Urothelium cell line (cell line): ENCODE results near the gene SIRPG.
"Not testable (repeated sequence)": the region's sequence is repeated elsewhere in the genome, so short reads cannot be mapped to it uniquely, and the experiment has no call there.

ENCODE experiments used
- DNase-seq: peaks from one replicate; pipeline ENCODE4 v3.0.0; 2011; ENCODE audit warnings: low spot score, mixed read lengths
- FAIRE-seq: peaks from 2 replicates; lab custom pipeline; 2011; peaks lifted over from hg19 to GRCh38; lab: Jason Lieb, UNC

Gene SIRPG

DNA sequence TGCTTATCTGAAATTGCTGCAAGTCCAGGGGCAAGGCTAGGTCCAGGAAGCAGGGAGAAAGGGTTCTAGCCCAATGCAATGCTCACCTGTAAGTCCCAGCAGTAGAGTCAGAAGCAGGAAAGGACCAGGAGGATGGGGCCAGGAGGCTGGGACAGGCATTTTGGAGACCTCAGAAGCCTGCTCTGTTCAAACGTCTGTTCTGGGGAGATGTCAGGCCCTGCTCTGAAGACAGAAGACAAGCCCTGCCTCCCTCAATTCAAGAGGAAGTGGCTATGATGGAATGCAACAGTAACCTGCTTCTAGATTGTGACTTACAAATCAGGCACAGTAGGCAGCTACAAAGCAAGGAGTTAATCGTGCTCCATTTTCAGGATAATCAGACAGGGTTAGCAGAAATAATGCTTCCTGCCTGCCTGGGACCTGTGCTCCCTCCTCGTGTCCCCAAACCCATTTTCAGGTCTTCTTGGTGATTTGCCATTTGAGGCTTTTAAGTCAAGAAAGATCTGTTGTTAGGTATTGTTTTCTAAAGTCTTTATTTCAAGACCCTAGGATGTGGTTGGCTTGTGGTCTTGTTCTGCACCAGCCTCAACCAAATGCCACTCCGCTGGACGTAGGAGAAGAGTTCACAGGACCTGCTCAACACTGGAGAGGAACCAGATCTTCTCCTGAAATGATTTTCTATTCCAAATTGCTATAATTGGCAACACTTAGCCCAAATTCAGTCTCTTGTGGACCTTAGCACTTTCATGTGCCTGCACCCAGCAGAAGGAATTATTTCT lies at the start of gene SIRPG:
Gene SIRPG (minus strand): TSS at position 224 of the 779 bp plus-strand sequence. CDS start 65 bp downstream, at position 159.
- FAIRE-seq (no peak), DNase-seq (no peak)

DNA sequence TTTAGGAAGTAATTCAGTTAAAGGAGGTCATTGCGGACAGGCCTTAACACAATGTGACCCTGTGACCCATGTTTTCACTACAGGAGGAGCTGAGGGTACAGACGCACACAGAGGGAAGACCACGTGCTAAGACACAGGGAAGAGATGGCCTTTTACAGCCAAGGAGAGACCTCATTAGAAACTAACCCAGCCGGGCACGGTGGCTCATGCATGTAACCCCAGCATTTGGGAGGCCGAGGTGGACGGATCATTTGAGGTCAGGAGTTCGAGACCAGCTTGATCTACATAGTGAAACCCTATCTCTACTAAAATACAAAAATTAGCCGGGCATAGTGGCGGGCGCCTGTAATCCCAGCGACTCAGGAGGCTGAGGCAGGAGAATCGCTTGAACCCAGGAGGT lies 49.3 kb upstream of the SIRPG start:
- DNase-seq, FAIRE-seq: not testable (repeated sequence)

DNA sequence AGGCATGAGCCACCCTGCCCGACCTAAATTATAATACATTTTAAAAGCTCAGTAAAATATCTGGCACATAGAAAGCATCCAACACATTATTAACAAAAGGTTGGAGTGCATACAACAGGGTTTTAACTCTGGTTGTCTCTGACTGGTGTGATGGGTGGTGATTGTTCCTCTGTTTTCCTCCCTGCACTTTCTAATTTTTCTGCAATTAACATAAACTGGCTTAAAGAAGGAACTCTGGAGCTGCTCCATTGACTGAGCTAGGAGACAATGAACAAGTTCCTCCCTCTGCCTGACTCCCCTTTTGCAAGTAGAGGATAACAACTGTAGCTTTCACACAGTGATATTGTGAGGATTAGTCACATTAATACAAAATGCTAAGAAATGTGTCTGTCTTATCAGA lies 48.5 kb upstream of the SIRPG start:
- no peak for FAIRE-seq

DNA sequence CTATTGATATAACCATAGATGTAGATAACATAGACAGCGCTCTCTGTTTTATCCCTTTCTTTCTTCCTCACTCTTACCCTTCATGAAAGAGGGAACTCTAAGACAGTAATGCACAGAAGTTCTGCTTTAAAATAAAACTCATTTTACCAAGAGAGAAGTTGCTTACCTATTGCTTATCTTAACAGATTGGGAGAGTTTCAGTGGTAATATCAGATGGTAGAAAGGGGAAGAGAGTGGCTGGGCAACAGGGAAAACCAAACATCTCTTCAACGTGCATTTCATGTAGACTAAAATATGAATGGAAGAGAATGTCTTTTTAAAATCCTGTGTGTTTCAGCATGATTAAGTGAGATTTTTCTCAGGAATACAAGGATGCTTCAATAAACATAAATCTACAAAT lies 45.3 kb upstream of the SIRPG start:
- no peak for FAIRE-seq
- no peak for DNase-seq

More for the DNA sequence above, 48.5 kb upstream of the SIRPG start:
- no peak for DNase-seq

DNA sequence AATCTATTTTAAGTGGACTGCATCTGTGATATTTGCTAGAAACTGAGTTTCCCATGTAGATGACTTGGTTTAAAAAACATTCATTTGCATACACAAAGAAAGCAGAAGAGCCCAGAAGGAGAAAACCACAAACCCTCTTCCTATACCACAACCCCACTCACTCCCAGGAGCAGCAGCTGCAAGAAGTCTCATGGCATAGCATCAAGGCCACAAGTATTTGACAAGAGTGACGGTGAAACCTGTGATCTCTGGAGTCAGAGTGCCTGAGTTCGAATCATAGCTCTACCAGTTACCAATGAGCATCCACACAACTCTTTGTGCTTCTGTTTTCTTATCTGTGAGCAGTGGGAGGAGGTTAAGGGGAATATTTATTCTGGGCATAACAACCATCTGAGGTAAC lies 44.7 kb upstream of the SIRPG start:
- DNase-seq (no peak), FAIRE-seq (no peak)

DNA sequence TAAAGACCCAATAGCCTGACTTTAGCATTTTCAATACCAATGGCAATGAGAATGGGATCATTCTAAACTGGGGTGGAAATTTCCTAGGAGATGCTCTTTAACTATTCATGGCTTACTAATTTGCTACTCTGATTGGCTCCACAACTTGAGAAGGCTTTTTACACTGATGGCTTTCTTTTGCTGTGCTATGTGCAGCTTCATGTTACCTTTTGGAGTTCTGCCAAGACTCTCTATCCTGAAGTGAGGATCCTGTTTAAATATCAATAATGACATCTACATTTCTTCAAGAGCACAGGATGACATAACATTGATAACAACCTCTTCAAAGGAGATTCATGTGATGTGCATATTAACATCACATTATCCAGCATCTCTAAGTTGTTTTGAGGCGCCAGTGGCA lies 43.4 kb upstream of the SIRPG start:
- FAIRE-seq (no peak), DNase-seq (no peak)

DNA sequence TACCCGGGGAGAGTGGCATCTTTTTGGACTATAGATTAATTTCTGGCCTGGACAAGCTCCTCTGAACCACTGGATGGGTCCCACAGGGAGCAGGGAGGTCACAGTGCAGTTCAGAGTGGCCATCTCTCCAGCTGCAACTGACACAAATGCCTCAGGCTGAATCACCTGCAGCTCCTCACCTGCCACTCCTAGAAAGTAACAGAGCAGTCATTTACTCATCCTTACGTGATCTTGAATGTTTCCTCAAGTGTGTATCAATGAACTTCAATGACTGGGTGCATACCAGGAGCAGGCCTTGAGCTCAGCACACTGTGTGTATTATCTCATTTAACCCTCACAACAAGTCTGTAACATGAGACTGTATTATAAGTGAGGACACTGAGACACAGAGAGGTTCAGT lies 40.0 kb upstream of the SIRPG start:
- FAIRE-seq (no peak), DNase-seq (no peak)

DNA sequence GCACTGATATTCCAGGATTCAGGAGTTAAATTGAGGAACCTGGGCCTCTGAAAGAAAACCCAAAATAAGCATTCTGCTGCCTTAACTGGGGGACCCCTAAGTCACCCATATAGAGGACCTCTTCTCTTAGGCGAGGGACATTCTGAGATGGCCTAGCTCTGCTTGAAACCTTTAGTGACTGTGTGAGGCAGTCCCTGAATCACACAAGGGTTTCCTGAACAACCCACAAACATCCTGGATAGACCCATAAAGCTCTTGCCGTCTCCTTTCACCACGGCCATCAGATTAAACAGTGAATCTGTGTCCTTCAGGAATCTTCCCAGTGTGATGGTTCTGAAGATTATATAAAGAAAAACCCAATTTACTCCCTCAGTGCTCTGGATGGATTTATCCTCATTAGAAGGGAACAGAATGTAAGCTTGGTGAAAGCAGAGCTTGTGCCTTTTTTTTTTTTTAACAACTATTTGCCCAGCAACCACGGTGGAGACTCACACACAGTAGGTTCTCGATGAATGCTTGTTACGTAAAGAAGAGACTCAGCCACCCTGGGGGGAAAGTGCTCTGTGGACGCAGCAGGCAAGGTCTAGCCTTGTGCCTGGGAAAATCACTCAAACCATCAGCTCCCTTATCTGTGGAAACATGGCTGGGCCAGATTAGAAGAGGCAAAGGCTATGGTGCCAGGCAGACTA lies 39.1 kb upstream of the SIRPG start:
- DNase-seq (no peak), FAIRE-seq (no peak)

DNA sequence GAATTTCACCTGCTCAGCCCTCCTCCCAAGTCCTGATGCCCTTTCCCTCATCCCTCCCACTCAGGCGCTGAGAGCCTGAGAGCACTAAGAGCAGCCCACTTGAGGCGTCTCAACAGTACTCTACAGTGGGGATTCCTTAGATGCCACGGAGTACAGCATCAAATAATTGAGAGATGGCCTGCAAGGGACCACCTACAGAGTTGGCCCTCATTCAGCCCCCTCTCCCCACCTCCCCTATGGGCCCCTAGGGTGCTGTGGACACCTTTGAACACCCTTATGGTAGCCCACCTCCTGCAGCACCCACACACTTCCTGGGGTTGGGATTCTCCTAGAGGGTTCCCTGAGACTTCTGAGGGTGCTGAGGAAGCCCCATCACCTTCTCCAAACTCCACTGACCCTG lies 37.1 kb upstream of the SIRPG start:
- no peak for DNase-seq
- no peak for FAIRE-seq

DNA sequence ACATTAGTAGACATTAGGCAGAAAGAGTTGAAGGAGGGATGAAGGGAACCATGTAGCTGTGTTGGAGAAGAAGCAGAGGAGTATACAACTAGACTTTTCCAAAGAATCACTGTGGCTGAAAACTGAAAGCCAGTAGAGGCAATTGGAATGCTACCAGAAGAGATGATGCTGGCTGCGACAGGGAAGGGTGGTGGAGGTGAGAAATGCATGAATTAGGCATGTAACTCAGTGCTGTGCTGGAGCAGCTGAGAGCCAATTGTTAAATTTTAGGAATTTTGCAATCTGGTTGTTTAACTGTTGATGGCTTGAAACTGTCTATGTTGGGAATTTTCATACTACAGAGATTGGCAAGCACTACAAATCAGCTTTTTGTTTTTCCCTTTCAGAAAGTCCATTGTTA lies 35.8 kb upstream of the SIRPG start:
- FAIRE-seq (no peak), DNase-seq (no peak)

DNA sequence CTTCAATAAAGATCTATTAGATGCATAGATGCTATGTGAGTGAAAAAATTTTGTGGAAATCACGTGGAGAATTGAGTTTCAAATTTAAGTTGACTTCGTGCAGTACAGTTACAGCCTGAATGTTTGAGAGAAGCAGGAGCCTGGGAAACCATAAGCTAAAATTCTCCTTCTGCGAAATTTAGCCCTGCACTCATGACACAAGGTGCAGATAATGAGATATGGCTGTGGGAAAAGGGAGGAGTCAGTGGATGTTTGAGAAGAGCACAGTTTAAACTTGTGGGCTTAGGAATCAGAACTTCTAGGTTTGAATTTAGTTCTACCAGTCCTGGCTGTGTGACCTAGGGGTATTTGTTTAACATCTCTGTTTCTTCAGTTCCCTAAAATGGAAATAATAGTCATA lies 32.1 kb upstream of the SIRPG start:
- DNase-seq, result no peak
- no peak for FAIRE-seq

DNA sequence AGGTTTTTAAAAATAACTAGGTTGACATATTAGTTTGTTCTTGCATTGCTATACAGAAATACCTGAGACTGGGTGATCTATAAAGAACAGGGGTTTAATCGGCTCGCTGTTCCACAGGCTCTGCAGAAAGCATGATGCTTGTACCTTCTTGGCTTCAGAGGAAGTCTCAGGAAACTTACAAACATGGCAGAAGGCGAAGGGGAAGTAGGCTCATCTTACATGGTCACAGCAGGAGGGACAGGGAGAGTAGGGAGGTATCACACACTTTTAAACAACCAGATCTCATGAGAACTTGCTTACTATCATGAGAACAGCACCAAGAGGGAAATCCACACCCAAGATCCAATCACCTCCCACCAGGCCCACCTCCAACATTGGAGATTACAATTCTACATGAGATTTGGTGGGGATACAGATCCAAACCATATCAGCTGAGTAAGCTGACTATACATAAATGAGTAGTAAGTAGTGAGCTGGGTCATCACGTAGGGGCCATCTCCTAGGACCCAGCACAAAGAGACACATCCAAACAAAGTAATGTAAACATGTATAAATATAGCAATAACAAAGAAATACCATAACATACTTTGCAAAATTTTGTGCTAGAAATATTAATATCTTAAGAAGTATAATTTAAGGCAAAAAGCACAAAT lies 31.4 kb upstream of the SIRPG start:
- no peak for DNase-seq
- no peak for FAIRE-seq

DNA sequence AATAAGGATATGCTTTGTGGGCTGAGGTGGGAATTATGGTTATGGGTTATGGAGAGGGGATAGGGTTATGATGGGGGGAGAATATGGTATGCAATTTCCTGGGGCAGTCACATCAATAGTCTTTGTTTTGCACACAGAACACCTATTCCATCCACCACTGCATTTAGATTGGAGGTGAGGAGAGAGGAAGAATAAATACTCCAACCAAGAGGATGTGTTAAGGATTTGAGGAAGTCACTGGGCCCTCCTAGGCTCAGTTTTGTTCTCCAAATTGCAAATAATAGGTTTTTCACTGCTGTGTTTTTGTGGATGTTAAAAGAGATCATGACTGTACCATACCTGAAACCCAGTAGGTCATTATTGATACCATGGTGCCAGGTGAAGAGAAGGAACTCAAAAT lies 29.5 kb upstream of the SIRPG start:
- no peak for DNase-seq
- FAIRE-seq, result no peak

DNA sequence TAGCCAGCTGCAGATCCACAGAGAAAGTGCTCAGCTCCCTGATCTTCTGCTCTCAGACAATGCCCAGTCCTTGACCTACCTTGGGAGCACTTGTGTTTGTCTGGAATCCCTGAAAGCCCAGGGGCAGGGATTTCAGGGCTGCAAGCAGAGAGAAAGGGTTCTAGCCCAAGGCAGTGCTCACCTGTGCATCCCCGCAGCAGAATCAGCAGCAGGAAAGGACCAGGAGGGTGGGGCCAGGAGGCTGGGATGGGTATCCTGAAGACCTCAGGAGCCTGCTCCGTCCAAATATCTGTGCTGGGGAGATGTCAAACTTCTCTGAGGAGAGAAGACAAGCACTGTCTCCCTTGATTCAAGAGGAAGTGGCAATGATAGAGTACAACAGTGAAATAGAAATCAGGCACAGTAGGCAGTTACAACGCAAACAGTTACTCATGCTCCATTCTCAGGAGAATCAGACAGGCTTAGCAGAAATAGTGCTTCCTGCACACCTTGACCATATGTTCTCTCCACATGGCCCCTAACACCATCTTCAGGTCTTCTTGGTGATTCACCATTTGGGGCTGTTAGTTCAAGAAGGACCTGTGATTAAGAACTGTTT lies 28.7 kb upstream of the SIRPG start:
- FAIRE-seq (no peak), DNase-seq (no peak)

DNA sequence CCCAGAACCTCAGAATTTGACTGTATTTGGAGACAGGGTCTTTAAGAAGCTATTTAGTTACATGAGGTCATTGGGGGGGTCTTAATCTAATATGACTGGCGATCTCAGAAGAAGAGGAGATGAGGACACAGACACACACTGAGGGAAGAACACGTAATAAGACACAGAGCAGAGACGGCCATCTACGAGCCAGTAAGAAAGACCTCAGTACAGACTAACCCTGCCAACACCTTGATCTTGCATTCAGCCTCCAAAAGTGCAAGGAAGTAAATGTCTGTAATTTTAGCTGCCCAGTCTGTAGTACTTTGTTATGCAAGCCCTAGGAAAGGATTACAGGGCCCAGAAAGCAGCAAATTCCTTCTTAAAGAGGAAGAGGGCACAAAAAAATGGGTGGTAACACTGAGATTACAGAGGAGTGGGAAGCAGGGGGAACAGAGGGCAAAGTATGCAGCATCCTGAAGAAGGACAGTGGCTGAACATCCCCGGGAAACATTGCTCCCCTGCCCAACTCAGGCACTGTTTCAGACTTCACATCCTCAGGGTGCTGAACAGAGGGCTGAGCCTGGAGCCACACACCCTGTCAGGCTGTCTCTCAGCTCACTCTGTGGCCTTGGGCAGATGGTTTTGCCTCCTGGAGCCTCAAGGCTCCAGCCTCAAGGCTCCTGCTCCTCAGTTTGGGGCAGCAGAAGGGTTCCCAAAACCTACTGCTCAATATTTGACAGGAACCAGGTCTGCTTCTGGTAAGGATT lies 27.9 kb upstream of the SIRPG start:
- FAIRE-seq (no peak), DNase-seq (no peak)

DNA sequence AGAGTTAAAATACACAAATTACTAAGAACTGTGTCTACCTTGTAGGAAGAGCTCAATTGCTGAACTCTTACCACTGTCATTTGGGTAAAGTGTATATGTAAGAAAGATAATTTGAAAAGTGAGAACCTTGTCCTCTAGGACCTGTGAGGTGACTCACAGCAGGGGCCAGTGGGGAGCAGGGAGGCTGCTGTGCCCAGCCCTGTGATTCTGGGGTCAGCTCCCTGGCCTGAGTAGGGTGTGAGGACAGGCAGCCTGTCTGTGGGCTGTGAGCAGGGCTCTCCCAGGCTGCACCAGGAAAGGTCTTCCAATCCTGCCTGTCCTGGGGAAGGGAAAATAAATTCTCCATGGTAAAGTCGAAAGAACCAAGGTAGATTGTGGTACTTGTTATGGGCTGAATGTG lies 27.3 kb upstream of the SIRPG start:
- no peak for FAIRE-seq
- DNase-seq, result no peak

DNA sequence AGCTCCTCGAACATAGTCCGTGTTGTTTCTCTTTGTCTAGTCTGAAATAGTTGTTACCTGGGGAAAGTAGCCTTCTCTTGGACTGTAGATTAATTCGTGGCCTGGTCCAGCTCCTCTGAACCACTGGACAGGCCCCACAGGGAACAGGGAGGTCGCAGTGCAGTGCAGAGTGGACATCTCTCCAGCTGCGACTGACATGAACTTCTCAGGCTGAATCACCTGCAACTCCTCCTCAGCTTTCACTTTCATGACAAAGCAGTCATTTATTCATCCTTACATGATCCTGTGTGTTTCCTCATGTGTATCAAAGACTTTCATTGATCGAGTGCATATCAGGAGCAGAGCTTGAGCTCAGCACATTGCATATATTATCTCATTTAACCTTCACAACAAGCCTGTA lies 19.1 kb upstream of the SIRPG start:
- no peak for FAIRE-seq
- DNase-seq, result no peak

DNA sequence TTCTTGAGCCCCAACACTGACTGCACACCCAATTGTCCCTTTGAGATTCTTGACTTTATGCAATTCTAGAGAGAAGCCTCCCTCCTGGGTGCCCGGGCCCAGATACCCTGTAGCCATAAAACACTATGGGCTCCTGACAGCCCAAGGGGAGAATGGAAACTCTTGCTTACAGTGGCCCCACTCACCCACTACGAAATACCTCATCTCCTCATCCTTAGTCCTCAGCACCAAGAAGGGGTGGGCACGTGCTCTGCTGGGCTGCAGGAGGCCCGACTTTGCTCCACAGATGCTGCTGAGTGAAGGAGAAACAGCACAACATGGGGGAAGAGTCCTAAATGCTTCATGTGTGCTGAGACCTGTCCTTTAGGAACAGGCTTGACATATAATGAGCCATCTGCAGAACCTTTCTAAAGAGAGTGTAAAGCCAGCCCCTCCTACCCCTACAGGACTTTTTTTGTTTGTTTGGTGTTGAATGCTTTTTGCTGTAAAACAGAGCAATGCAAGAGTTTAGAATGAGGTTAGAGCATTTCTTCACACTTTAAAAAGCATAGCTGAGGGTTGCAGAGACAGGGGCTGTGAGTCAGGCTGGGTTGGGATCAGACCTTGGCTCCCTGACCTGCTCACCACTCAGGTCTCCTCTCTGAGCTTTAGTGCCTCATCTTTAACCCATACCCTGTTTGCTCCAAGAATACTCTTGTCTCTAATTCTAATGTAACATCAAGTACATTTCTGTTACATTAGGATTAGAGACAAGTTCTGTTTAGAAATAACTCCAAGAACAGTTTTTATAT lies 17.6 kb upstream of the SIRPG start:
- DNase-seq (no peak), FAIRE-seq (no peak)

DNA sequence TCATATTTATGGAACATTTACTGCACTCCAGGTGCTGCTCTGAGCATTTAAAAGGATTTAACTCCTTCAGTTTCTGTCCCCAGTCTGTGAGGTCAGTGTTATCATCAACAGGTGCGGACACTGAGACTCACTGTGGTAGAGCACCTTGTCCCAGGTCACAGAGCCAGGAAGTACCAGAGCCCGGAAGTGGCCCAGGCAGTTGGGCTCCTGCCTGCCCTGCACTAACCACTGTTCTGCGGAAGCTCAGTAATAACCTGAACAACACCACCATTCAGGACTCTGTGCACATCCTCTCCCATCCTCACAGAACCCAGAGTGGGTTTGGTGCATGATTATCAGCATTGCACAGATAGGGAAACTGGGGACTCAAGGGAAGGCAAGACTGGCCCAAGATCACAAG lies 16.8 kb upstream of the SIRPG start:
- DNase-seq (no peak), FAIRE-seq (no peak)

DNA sequence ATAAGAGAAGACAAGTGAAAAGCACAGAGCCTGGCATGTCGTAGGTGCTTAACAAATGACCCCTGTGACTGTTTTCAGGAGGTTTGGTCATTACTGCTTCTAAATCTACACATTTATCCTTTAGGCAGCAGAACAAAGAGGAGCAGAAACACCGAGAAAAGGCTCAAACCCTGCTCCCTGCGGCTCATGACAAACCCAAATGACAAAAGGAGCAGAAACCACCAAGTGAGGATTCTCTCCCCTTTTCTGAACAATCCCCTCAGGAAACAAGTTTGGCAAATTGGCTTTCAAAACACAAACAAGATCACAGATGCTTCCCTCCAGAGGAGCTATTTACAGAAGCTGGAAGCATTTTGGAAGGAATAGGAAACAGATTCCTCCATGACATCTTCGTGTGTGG lies 15.8 kb upstream of the SIRPG start:
- FAIRE-seq, result no peak

More for the DNA sequence above, 15.8 kb upstream of the SIRPG start:
- DNase-seq, result no peak
